Measurements from ENCODE around the gene CMIP.

The CMIP gene

DNA sequence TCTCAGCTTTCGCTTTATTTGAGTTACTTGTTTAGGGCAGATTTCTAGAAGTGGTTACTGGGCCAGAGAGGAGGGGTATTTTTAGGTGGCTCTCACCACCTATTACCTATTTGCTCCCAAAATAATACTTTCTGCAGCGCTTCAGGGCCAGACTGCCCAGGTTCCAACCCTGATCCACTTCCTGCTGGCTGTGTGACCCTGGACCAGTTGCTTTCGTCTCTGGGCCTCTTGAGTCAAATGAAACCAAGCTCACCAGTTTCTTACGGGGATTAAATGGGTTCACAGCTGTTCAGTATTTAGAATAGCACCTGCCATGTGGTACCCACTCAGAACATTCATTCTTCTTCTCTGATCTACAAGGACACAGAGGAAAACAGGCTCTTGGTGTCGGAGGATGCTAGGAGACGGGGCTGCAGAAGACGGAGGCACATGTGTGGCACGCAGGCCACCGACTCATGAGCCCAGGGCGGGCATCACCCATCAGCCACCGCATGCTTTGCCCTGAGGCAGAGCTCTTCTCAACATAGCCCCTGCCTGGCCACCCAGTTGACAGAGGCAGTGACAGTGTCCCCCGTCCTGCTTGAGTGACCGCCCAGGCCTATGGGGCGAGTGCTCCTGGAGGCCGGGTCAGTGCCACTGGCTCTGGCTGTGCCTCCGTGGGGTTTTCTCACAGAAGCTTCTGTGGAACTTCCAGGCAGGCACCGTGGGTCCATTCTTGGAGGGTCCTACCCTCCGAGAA, 185.5 kb downstream of the CMIP start:
- no peak for DNase-seq

DNA sequence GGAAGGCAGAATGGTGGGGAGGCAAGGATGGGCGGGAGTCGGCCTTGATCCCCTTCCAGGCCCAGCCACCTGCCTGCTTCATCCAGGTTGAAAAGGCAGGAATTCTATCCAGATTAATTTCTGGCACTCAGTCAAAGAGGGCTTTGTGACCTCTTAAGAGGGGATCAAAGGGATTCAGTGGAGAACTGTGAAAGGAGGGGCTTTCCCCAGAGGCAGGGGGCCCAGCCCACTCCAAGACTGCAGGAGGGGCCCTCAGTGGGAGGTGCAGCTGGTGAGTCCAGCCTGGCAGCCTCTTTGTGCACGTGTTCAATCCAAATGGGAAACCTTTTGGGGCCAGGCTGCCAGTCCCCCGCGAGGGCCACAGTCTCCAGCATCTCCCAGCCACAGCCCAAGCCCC, 186.0 kb downstream of the CMIP start:
- DNase-seq, result no peak

DNA sequence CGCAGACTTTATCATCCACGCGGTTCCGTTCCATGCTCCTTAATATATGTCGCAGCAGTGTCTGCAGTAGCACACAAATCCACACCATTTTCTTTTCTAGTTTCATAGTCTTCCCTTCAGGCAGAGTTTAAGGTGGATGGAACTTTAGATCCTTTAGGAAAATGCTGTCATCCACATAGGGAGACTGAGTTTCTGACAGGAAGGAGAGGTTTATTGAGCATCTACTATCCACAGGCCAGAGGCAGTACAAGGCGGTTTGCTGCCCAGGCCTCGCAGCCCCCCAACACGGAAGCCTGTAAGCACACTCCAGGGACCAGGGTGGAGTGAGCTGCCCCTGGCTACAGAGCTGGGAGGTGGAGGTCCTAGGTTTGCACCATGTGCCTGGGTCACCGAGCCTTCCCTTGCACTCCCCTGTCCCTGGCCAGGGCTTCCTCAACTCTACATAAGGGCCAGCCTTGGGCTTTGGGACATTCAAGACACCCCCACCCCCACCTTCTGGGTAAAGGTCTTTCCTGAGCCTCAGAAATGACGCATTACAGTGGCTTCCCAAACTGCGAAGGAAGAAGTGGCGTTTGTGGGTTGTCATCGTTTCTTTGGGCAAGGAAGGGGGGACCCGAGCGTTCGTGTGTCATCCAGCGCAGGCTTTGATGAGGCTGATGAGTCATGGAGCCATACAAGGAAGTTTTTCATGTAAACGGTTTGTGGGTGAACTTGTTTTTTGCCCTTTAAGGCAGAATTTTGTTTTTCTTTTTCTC, 188.0 kb downstream of the CMIP start:
- peak; percentile 83 for DNase-seq

DNA sequence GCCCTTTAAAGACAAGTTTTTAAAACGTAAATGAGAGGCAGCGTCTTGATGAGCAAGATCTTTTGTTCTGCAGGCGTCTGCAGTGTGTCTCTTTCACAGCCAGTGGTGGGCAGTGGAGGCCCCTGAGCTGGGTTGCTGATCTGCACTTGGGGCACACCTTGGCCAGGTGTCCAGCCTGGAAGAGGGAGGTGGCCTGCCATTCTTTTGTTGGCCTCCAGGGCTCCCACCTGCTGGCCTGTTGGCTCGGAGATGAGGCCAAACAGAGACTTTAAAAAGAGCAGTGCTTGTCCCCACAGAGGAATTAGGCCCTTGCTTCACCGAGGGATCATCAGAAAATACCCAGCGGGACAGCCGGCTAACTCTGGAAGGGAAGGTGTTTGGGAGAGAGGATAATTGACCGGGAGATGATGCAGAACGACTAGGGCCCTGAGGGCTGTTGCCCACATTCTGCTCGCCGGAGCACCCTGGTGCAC, 188.6 kb downstream of the CMIP start:
- DNase-seq, result no peak

DNA sequence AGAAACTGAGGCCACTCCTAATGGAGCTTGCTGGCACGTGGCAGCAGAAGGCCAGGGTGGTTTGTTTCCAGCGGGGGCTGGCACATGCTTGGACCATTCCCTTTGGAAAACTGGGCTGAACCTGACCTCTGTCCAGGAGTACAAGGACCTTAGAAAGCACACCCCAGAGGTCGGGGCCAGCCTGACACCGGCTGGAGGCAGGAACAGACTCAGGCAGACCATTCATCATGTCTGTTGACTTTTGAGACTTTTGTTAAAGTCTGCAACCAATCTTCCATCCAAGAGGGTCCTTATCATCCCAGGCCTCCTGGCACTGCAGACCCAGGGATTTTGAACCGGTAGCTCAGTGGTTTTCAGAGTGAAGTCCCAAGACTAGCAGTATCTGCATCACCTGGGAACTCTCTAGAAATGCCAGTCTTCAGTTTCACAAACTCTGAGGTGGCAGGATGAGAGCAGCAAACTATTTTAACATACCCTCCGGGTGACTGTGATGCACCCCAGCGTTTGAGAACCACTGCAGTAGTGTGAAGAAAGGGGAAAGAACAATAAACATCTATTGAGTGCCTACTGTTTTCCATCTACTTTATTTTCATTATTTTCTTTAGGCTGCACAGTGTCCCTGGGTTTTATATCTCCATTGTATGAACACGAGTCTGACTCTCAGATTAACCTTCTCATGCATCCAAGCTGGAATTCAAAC, 189.2 kb downstream of the CMIP start:
- DNase-seq, result peak; percentile 17

DNA sequence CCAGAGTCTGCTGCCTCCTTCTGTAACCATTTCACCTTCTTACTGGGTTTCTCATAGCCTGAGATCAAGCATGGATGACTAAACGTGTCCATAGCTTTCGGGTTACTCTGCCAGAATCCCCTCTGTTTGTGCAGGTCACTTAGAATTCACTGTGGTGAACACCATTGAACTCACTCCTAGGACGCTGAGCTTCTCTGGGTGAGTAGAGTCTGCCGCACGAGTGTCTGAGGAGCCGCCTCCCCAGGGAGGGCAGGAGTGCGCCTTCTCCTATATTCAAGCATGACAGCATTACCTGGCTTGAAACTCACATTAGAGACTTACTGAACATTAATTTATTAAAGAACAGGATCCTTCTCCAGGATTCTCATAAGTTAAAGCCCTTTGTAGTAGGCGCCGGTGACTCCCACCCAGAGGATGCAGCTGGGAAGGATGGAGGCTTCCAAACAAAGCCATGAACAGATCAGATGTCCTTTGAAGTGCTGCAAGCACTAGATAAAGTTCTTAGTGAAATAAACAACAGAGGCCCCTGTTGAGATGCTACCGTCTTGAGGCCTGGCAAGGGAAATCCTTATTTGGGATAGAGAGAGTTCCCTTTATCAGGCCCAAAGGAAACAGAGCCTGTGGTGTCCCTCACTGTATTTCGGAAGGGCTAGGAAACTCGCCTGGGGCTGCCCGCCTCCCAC, 189.9 kb downstream of the CMIP start:
- no peak for DNase-seq

DNA sequence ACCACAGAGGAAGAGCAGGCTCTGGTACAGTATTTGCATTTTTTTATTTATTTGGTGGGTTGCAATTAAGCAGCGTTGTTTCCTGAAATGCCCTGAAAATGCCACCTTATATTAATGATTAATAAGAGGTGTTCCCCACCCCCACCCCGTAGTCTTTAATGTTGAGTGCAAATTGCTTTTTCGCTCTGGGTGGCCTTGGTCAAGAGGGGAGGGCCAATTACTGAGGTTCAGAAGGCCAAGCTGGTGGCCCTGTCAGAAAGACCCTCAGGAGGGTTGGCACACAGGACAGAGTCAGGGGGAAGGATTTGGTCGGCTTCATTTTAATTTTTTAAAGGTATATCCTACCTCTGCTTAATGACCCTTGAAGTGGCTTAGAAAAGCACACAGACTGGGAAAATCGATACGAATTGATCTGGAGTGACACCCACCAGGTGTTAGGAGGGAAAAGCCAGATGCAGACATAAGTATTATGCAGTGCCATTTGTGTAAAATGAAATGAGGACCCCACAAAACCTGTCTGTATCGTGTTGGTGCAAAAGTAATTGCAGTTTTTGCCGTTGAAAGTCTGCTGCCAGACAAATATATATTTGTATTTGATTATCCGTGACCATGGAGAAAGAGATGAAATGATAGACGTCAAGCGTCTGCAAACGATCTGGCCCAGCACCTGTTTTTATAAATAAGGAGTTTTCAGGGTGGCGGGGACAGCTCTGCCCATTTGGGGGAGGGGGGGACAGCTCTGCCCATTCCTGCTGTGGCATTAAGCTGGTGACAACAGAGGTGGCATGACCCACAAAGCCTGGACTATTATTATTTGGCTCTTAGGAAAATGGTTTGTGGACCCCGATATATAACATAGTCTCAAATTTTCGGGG, 190.7 kb downstream of the CMIP start:
- no peak for DNase-seq

DNA sequence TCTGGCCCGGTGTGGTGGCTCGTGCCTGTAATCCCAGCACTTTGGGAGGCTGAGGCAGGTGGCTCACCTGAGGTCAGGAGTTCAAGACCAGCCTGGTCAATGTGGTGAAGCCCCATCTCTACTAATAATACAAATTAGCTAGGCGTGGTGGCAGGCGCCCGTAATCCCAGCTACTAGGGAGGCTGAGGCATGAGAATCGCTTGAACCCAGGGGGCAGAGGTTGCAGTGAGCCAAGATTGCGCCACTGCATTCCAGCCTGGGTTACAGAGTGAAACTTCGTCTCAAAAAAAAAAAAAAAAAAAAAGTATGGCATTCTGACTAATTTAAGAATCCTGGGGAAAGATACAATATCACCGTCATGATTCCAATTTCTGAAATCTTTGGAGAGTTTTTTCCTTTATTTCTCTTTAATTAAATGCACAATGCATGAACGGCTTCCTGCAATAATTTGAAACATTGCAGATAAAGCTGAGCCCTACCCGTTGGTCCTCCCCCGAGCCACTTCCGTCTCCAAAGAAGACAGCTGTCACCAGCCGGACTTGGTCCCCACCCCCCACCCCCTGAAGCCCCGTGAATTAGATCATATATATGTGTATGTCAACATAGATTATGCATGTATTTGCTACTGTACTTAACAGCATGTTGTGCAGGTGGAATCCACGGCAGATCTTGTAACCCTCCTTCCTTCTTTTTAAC, 191.8 kb downstream of the CMIP start:
- no peak for DNase-seq

DNA sequence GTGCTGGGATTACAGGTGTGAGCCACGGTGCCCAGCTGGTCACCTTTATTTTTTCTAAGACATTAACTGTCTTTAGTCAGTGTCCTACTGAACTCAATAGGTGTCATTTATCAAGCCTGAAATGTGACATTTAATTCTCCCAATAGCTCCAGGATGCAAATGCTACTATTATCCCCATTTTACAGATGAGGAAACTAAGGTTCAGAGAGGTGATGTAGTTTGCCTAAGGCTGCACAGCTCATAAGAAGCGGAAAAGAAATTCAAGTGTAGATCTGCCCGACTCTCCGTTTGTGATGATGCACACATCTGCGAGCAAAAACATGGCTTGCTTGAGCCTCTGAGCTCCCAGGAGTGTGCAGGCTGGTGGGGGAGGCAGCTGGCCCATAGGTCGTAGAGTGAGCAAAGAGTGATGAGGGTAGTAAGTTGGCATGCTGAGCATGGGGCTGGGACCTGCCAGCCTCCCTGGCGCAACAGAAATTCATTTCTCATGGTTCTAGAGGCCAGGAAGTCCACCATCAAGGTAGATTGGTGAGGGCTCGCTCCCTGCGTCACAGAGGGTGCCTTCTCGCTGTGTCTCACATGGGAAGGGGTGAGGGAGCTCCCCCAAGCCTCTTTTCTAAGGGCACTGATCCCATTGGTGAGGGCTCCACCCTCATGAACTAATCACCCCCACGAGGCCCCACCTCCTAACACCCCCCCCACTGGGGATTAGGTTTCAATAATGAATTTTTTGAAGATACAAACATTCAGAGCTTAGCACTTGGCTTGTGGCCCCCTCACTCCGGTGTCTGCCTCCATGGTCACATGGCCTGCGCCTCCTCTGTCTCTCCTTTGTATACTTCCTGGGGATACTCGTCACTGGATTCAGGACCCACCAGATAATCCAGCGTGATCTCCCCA, 193.0 kb downstream of the CMIP start:
- no peak for DNase-seq

DNA sequence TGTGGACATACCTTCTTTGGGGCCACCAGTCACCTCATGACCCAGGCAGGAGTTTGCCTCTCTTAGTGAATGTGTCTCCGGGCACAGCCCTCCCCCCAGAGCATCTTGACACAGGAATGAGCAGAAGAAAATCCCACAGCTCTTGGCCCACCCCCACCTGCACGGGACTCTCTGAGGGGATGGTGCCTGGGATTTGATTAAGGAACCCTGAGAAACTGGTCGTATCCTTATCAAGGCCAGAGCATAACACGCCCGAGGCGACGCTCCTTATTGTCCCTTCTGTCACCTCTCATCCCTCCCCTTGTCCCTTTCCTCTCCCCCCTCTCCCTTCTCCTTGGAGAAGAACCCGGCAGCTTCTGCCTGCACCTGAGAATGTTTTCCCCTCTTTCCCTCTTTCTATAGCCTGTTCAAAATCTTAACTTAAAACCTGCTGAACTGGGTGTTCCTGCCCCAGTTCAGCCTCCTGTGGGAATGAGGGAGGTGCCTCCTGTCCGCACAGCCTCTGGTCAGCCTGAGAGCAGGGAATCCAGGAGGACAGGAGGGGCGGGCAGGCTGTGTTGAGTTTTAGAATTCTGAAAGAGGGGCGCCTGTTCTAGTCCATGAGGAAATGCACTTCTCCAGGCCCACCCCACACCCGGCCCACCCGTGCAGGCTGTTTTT, 193.8 kb downstream of the CMIP start:
- DNase-seq, result no peak

DNA sequence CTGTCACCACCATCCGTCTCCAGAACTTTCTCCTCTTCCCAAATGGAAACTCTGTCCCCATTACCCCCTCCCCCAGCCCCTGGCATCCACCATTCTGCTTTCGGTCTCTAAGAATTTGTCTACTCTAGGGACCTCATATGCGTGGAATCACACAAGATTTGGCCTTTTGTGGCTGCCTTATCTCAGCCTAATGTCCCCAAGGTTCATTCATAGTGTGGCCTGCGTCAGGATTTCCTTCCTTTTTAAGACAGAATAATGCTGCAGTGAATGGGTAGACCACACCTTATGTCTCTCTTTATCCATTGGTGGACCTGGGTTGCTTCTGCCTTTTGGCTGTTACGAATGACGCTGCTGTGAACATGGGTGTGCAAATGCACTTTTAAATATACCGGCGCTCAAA, 194.7 kb downstream of the CMIP start:
- no peak for DNase-seq

DNA sequence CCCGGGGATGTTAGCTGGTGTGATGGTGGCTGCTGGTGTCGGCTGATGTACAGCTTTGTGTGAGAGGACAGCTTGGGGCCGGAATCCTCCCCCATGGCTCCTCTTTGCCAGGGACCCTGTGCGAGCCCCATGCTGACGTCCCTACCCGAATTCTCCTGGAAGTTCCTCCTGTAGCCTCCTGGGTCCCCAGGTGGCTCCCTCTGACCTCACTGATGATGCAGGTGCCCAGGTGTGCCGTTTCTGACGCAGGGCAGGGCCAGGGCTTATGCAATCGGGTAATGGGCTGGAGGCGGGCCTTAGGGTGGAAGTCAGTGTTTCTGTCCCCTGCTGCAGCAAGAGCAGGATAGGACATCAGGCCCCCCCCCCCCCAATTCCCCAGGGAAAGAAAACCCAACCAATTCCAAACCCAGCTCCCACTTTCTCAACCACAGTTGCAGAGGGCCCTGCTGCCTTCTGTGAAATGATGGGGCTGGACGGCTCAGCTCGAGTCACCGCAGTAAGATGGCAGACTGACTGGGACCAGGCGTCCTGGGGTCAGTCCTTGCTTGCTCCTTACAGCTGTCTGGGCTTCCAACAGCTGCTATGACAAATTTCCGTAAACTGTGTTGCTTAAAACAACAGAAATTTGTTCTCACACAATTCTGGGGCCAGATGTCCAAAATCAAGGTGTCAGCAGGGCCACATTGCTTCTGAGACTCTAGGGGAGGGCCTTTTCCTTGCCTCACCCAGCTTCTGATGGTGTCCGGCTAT, 195.5 kb downstream of the CMIP start:
- DNase-seq, result no peak

DNA sequence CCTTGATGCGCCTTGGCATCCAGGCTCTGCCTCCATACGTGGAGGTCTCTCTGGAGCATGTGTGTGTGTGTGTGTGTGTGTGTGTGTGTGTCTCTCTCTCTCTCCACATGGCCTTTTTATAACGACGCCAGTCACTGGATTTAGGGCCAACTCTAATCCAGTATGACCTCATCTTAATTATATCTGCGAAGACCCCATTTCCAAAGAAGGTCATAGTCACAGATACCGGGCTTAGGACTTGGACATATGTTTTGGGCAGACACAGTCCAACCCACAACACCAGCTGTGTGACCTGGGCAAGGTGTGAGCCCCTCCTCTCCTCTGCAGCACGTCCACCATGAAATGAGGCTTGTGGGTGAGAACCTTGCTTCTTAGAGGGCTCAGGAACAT, 196.1 kb downstream of the CMIP start:
- no peak for DNase-seq

DNA sequence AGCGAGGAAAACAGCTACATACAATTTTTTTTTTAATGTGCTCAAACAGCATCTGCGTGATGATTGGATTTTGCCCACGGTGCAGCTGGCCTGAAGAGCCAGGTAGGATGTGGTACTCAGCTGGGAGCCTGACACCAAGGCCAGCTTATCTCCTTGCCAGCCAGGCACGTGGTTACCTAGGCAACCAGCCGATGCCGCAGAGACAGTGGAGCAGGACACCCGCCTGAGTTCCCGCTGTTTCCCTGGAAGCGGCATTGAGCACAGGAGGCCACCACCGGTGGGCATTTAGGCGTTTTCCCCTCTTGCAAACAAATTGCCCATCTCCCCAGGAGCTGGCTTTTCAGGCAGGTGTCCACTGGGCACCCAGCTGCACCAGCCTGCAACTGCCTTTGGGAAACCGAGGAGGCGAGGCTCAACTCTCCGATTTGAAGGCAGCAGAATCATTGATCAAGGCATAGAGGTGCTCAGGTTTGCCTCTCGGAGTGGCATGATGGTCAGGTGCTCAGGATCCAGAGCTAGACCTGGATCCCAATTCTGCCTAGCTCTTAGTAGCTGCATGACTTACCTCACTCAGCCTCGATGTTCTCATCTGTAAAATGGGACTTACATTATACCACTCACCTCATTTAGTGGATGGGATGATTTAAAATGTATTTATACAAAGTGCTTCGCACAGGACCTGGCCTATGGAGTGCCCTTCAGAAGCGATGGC, 196.9 kb downstream of the CMIP start:
- DNase-seq, result no peak

DNA sequence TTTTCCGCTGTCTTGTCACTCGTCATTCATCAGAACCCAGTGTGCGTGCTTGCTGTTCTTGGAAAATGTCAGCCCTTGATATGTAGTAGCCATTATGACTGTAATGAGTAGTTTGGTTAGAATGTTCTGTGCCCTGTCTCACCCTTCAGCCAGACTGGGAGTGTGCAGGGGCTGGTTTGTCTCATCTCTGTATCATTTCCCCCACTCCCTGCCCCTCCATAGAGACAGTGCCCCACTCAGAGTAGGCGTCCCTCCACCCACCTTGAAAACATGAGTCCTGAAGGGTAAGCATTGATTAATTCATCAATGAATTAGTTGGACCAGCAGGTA, 197.5 kb downstream of the CMIP start:
- no peak for DNase-seq

DNA sequence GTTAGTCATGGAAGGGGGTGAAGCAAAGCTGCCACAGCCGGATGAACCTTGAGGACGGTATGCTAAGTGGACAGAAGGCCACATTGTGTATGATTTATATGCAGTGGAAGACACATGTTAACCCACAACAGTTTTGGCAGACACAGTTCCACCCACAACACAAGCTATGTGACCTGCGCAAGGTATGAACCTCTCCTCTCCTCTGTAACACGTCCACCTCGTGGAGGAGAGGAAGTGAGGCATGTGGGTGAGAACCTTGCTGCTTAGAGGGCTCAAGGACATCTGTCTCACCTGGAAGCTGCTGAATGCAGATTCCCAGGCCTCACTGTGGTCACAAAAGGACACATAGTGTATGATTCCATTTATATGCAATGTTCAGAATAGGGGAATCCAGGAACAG, 198.3 kb downstream of the CMIP start:
- no peak for DNase-seq

DNA sequence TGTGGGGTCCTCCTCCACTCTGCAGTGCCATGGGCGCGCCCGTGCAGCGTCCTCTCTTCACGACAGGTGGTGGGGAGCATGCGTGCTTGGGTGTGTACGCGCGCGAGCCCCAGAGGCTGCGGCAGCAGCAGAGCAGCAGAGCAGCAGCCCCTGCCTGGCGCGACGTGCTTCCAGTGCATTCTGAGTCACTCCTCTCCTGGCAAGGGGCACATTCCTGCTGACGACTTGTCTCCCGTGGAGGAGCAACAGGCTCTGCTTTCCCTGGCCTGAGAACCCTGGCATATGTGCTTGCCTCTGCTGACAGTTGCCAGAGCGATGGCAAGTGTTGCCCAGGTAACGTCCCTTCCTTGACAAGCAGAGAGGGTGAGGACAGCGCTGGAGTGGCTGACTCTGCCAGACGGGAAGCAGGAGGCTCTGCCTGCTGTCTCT, 200.7 kb downstream of the CMIP start:
- no peak for DNase-seq

DNA sequence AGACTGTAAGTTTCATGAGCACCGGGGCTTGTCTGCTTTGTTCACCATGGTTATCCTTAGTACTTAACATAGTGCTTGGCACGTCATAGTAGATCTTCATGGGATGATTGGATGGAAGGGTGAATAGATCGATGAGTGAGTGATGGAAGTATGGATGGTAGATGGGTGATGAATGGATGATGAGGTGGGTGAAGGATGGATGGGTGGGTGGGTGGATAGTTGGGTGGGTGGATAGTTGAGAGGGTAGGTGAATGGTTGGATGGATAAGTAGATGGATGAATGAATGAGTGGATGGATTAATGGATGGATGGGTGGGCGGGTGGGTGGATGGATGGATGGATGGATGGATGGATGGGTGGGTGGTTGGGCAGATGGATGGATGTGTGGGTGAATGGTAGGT, 201.3 kb downstream of the CMIP start:
- DNase-seq, result no peak

DNA sequence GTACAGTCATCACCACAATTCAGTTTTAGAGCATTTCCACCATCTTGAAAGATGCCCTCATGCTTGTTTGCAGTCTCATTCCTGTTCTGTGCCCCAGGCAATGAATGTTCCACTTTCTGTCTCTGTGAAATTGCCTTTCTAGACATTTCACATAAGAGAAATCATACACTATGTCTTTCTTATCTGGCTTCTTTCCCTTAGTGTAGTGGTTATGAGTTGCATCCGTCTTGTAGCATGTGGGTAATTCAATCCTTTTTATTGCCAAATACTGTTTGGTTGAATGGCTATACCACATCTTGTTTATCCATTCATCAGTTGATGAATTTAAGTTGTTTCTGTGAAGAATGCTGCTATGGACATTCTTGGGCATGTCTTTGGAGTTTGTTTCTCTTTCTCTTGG, 202.0 kb downstream of the CMIP start:
- DNase-seq, result no peak

All from activated CD4-positive, alpha-beta T cell treated with anti-CD3 and anti-CD28 coated beads, Interleukin-2, Interleukin-6, amounts not matched to agents 100 ng/mL and 50 ng/mL, durations not matched to agents 16 hours and 8 hours (primary cell).